Measurements from ENCODE around the gene ZNF780A.
"Not testable (repeated sequence)": the region's sequence is repeated elsewhere in the genome, so short reads cannot be mapped to it uniquely, and the experiment has no call there.

ZNF780A gene
- 2.5 to 39.8 (median 19.8) reads per million in 17 experiments for total RNA-seq

- DNase-seq, result peak; percentile 62 to 81 (median 76)
Observed at GRCh38 chr19:40090241-40091204, at the start of gene ZNF780A. TSS of gene ZNF780A (minus strand) at chr19:40090943. CDS start at chr19:40084753, 6,190 bp downstream.

- DNase-seq, result peak; percentile 42 to 80 (median 66)
Observed at GRCh38 chr19:40139533-40140287, 49.0 kb upstream of the ZNF780A start.

GRCh38 chr19:40136818-40137217, 46.1 kb upstream of the ZNF780A start:
- no peak for DNase-seq

GRCh38 chr19:40134866-40135265, 44.1 kb upstream of the ZNF780A start:
- no peak for DNase-seq

GRCh38 chr19:40133491-40133890, 42.7 kb upstream of the ZNF780A start:
- no peak for DNase-seq

GRCh38 chr19:40130013-40130412, 39.3 kb upstream of the ZNF780A start:
- no peak for DNase-seq

- DNase-seq, result no peak
Observed at GRCh38 chr19:40129425-40129824, 38.7 kb upstream of the ZNF780A start.

- DNase-seq, result no peak
Observed at GRCh38 chr19:40128991-40129390, 38.2 kb upstream of the ZNF780A start.

GRCh38 chr19:40119380-40119779, 28.6 kb upstream of the ZNF780A start:
- DNase-seq, result no peak

GRCh38 chr19:40118638-40119037, 27.9 kb upstream of the ZNF780A start:
- DNase-seq, result not testable (repeated sequence)

- DNase-seq, result no peak
Observed at GRCh38 chr19:40116075-40116474, 25.3 kb upstream of the ZNF780A start.

- not testable (repeated sequence) for DNase-seq
Observed at GRCh38 chr19:40114119-40114518, 23.4 kb upstream of the ZNF780A start.

- DNase-seq, result not testable (repeated sequence)
Observed at GRCh38 chr19:40112271-40112670, 21.5 kb upstream of the ZNF780A start.

GRCh38 chr19:40110570-40110969, 19.8 kb upstream of the ZNF780A start:
- no peak for DNase-seq

- DNase-seq, result no peak
Observed at GRCh38 chr19:40104754-40105153, 14.0 kb upstream of the ZNF780A start.

GRCh38 chr19:40103600-40103999, 12.9 kb upstream of the ZNF780A start:
- DNase-seq, result no peak

- no peak for DNase-seq
Observed at GRCh38 chr19:40101813-40102212, 11.1 kb upstream of the ZNF780A start.

GRCh38 chr19:40093416-40093815, 2.7 kb upstream of the ZNF780A start:
- DNase-seq, result no peak

GRCh38 chr19:40091205-40092129, 724 bp upstream of the ZNF780A start:
- peak in 3 of 4 experiments; percentile 1 to 20 (median 6) for DNase-seq

GRCh38 chr19:40089462-40089861, 1.3 kb downstream of the ZNF780A start:
- no peak for DNase-seq

- DNase-seq, result no peak
Observed at GRCh38 chr19:40088299-40089047, 2.3 kb downstream of the ZNF780A start.

Data from suppressor macrophage (primary cell).